ENCODE data around the gene SLC4A1.

Gene SLC4A1

GRCh38 chr17:44199553-44200477 is 68.1 kb downstream of the SLC4A1 start, which contains the start of gene ATXN7L3:
Gene ATXN7L3 (minus strand): TSS chr17:44199884. CDS start chr17:44198070, 1,814 bp downstream.
- TF ChIP-seq CTCF (IDR thresholded peaks at IDR 0.05; ENCODE audit: low read length, missing control alignments) = no peak
- DNase-seq (ENCODE audit: low read depth) = peak; percentile 98
- H3K4me3 ChIP-seq (replicated peaks; ENCODE audit: low read depth, low read length) = peak within 1 kb of the TSS; percentile 82

- peak overlapping the region; percentile 82 for H3K4me3 ChIP-seq (replicated peaks; ENCODE audit: low read depth, low read length)
- DNase-seq (ENCODE audit: low read depth) = peak; percentile 53
- no peak for TF ChIP-seq CTCF (IDR thresholded peaks at IDR 0.05; ENCODE audit: low read length, missing control alignments)
These were observed 69.0 kb downstream of the SLC4A1 start for GRCh38 chr17:44198721-44199552.
